HCT116 (cell line): ENCODE results near the gene CCDC61. TPM values are rescaled to one million over a fixed set of nuclear protein-coding genes. Genes with fewer than 3 reads are reported as not detected.

Source experiments
- ATAC-seq: fragments of 200-7000 bp; cut with Tn5 transposase; 2 replicates; pipeline ENCODE4 v1.9.1; 2020; ENCODE audit warnings: mild to moderate bottlenecking, moderate library complexity
- BruUV-seq: library from RNA; stranded (reverse); fragments of 400-500 nt; replicated peaks from 2 replicates; lab custom pipeline; 2021; lab: Mats Ljungman, UMichigan
- CTCF ChIA-PET: fragments of 300-600 bp; sonication (Branson Sonifier 250); formaldehyde crosslinking; loops from one replicate; lab custom pipeline; 2021; ENCODE audit warnings: antibody characterized with exemption; lab: Charles Lee
- POLR2A ChIA-PET: fragments of 300-600, 350-600 bp; sonication (Branson Sonifier 250); formaldehyde crosslinking; loops from one replicate; lab custom pipeline; 2021; ENCODE audit warnings: antibody characterized with exemption; lab: Charles Lee
- RAD21 ChIA-PET, 2 experiments: fragments of 300-600 bp; sonication (Branson Sonifier 250); formaldehyde crosslinking; loops; one replicate each; lab custom pipeline; 2023; ENCODE audit warnings: low total read pairs in 2 of 2; ENCODE audit not compliant: uncharacterized antibody in 2 of 2, unreplicated experiment in 2 of 2, low non-redundant PET in 1 of 2; lab: Charles Lee
- DNase-seq: peaks from one replicate; pipeline ENCODE4 v3.0.0-alpha.2; 2010; ENCODE audit warnings: low read depth, low spot score
- H2AFZ ChIP-seq: fragments of 200-600 bp; shearing (Covaris generic), sonication (generic); 2 replicates; pipeline ENCODE4 v1.6.1; 2017; ENCODE audit warnings: low read depth, mixed run types, mixed read lengths, antibody characterized with exemption, low read length; ENCODE audit not compliant: poor library complexity, severe bottlenecking
- H3K27ac ChIP-seq: 2 replicates; pipeline ENCODE4 v1.5.1; 2012; ENCODE audit warnings: low read depth, low read length
- H3K27me3 ChIP-seq: fragments of 200-600 bp; sonication (generic); 2 replicates; pipeline ENCODE4 v1.6.1; 2016; ENCODE audit warnings: mixed run types, low read length, mixed read lengths; ENCODE audit not compliant: insufficient read depth
- H3K36me3 ChIP-seq, 2 experiments: fragments of 200-500 bp in 1 of 2; fragments of 200-600 bp in 1 of 2; sonication (Bioruptor generic) in 1 of 2; sonication (generic) in 1 of 2; 2 replicates each; pipeline versions ENCODE4 v1.5.1 to v1.6.1; 2014 to 2016; ENCODE audit warnings: low read length in 2 of 2, inconsistent platforms in 1 of 2, mixed read lengths in 1 of 2, mixed run types in 1 of 2; ENCODE audit not compliant: insufficient read depth in 2 of 2, control insufficient read depth in 1 of 2
- H3K4me1 ChIP-seq, 2 experiments: fragments of 200-600 bp in 1 of 2; sonication (generic) in 1 of 2; 2 replicates each; pipeline versions ENCODE4 v1.5.1 to v1.6.1; 2012 to 2017; ENCODE audit warnings: low read length in 2 of 2, inconsistent platforms in 1 of 2, mild to moderate bottlenecking in 1 of 2, mixed read lengths in 1 of 2, mixed run types in 1 of 2, moderate library complexity in 1 of 2; ENCODE audit not compliant: insufficient read depth in 2 of 2, control insufficient read depth in 1 of 2
- H3K4me2 ChIP-seq: fragments of 200-600 bp; sonication (generic); 2 replicates; pipeline ENCODE4 v1.6.1; 2017; ENCODE audit warnings: mixed run types, low read length, mixed read lengths
- H3K4me3 ChIP-seq, 2 experiments: fragments of 200-600 bp in 1 of 2; sonication (generic) in 1 of 2; replicated peaks in 1 of 2; 2 replicates each; pipeline ENCODE4 v1.5.1; 2011 to 2016; ENCODE audit warnings: low read length in 2 of 2, control low read depth in 1 of 2, low read depth in 1 of 2, mild to moderate bottlenecking in 1 of 2, mixed read lengths in 1 of 2, mixed run types in 1 of 2
- H3K79me2 ChIP-seq: fragments of 200-600 bp; sonication (generic); 2 replicates; pipeline ENCODE4 v1.6.1; 2017; ENCODE audit warnings: mild to moderate bottlenecking, mixed run types, low read length, moderate library complexity, mixed read lengths; ENCODE audit not compliant: insufficient read depth
- H3K9ac ChIP-seq: fragments of 200-600 bp; sonication (generic); 2 replicates; pipeline ENCODE4 v1.6.1; 2016; ENCODE audit warnings: low read length, mixed read lengths
- H3K9me2 ChIP-seq: fragments of 200-600 bp; sonication (generic), shearing (Covaris generic); 2 replicates; pipeline ENCODE4 v1.6.1; 2017; ENCODE audit warnings: mixed run types, mild to moderate bottlenecking, moderate library complexity; ENCODE audit not compliant: insufficient read depth
- H3K9me3 ChIP-seq, 2 experiments: fragments of 200-500 bp in 1 of 2; fragments of 200-600 bp in 1 of 2; sonication (Bioruptor generic) in 1 of 2; sonication (generic) in 1 of 2; 2 replicates each; pipeline ENCODE4 v1.6.1; 2014 to 2017; ENCODE audit warnings: low read length in 2 of 2, mixed read lengths in 2 of 2, inconsistent platforms in 1 of 2, low read depth in 1 of 2, mild to moderate bottlenecking in 1 of 2, mixed run types in 1 of 2, moderate library complexity in 1 of 2; ENCODE audit not compliant: control insufficient read depth in 1 of 2, insufficient read depth in 1 of 2
- H4K20me1 ChIP-seq: fragments of 200-600 bp; sonication (generic), shearing (Covaris generic); 2 replicates; pipeline ENCODE4 v1.6.1; 2017; ENCODE audit warnings: mixed run types, mild to moderate bottlenecking, moderate library complexity; ENCODE audit not compliant: insufficient read depth
- CBX3 ChIP-seq: IDR thresholded peaks from 2 replicates; pipeline ENCODE4 v1.6.1; 2012; ENCODE audit warnings: low read depth
- EGR1 ChIP-seq: IDR thresholded peaks from 2 replicates; pipeline ENCODE4 v1.6.1; 2012; ENCODE audit warnings: low read depth
- ELF1 ChIP-seq: IDR thresholded peaks from 2 replicates; pipeline ENCODE4 v1.6.1; 2012; ENCODE audit warnings: low read depth, borderline replicate concordance
- FOSL1 ChIP-seq: IDR thresholded peaks from 2 replicates; pipeline ENCODE4 v1.6.1; 2012; ENCODE audit warnings: low read depth
- POLR2AphosphoS5 ChIP-seq: IDR thresholded peaks from 2 replicates; pipeline ENCODE4 v1.6.1; 2011; ENCODE audit warnings: mild to moderate bottlenecking, low read depth, low read length, moderate library complexity
- RAD21 ChIP-seq: IDR thresholded peaks from 2 replicates; pipeline ENCODE4 v1.6.1; 2012; ENCODE audit warnings: low read depth, mild to moderate bottlenecking
- SP1 ChIP-seq: IDR thresholded peaks from 2 replicates; pipeline ENCODE4 v1.6.1; 2012; ENCODE audit warnings: low read depth
- SRF ChIP-seq: IDR thresholded peaks from 2 replicates; pipeline ENCODE4 v1.6.1; 2012; ENCODE audit warnings: low read depth
- TCF7L2 ChIP-seq: IDR thresholded peaks from 2 replicates; pipeline ENCODE4 v1.7.0; 2011; ENCODE audit warnings: borderline replicate concordance, inconsistent platforms; ENCODE audit not compliant: insufficient read depth, insufficient read length; ENCODE audit errors: extremely low read depth
- YY1 ChIP-seq: IDR thresholded peaks from 2 replicates; pipeline ENCODE4 v1.6.1; 2011; ENCODE audit warnings: low read length, low read depth, moderate library complexity, mild to moderate bottlenecking; ENCODE audit not compliant: insufficient replicate concordance; ENCODE audit errors: extremely low read depth
- ZFX ChIP-seq: fragments of 450-650 bp; IDR thresholded peaks from 2 replicates; pipeline ENCODE4 v1.6.1; 2017
- intact Hi-C: fragments of 100-400 bp; cut with micrococcal nuclease; formaldehyde crosslinking; loops from 2 replicates; pipeline ENCODE4 v1.10.0; 2022
- total RNA-seq: library from RNA; stranded (reverse); gene quantifications from one replicate; pipeline ENCODE4 v1.2.1, GENCODE V29; 2021; ENCODE audit not compliant: unreplicated experiment
- TF ChIP-seq, protein P1 (sequence below): IDR thresholded peaks from 2 replicates; pipeline ENCODE4 v1.6.1; 2012
- TF ChIP-seq, protein P2 (sequence below): IDR thresholded peaks from 2 replicates; pipeline ENCODE4 v1.6.1; 2012

Gene CCDC61
- total RNA-seq, 1 experiment from 2014 or later, result 12.2 TPM

DNA sequence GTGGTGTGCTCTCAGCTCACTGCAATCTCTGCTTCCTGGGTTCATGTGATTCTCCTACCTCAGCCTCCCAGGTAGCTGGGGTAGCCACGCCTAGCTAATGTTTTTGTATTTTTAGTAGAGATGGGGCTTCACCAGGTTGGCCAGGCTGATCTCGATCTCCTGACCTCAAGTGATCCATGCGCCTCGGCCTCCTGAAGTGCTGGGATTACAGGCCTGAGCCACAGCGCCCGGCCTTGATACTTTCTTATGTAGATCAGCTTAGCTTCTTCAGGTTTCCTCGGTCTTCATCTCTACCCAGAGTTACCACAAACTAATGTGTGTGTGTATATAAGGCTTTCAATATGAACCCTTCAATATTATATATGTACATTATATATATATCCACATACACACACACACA, 9.9 kb upstream of the CCDC61 start:
- TF ChIP-seq, protein P1, sequence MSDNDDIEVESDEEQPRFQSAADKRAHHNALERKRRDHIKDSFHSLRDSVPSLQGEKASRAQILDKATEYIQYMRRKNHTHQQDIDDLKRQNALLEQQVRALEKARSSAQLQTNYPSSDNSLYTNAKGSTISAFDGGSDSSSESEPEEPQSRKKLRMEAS, result no peak
- no peak for TF ChIP-seq YY1
- TF ChIP-seq, protein P2, sequence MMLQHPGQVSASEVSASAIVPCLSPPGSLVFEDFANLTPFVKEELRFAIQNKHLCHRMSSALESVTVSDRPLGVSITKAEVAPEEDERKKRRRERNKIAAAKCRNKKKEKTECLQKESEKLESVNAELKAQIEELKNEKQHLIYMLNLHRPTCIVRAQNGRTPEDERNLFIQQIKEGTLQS, result no peak
- no peak for TF ChIP-seq SRF
- TF ChIP-seq CBX3, result no peak
- TF ChIP-seq TCF7L2, result no peak
- TF ChIP-seq FOSL1, result no peak
- TF ChIP-seq SP1, result no peak
- TF ChIP-seq ELF1, result no peak
- no peak for TF ChIP-seq EGR1
- no peak for TF ChIP-seq POLR2AphosphoS5
- TF ChIP-seq RAD21, result no peak
- TF ChIP-seq ZFX, result no peak
- ChIA-PET RAD21 (no interaction called here), POLR2A (no interaction called here), CTCF (no interaction called here)
- Histone ChIP-seq H3K9me2 (no peaks in the 10 kb centered on the region), H3K79me2 (no peaks in the 10 kb centered on the region), H3K36me3 (no peaks in the 10 kb centered on the region), H3K27me3 (no peaks in the 10 kb centered on the region), H3K4me1 (no peaks in the 10 kb centered on the region), H3K4me2 (no peak overlapping the region), H3K4me3 (no peak overlapping the region), H3K27ac (no peak overlapping the region), H4K20me1 (no peaks in the 10 kb centered on the region), H2AFZ (no peak overlapping the region), H3K9ac (no peak overlapping the region), H3K9me3 (no peaks in the 10 kb centered on the region)
- no peak for DNase-seq
- ATAC-seq, result no peak
- BruUV-seq, result no TSS peak
- intact Hi-C loops, result no loop called here
